Left lung (tissue), 10 donors: ENCODE data around the gene EBF3. TPM values are rescaled to one million over a fixed set of nuclear protein-coding genes. Genes with fewer than 3 reads are reported as not detected.

Experiments
- ATAC-seq: fragments of 200-7000 bp; cut with Tn5 transposase; one replicate; pipeline ENCODE4 v1.9.1; 2020; ENCODE audit warnings: moderate library complexity
- DNase-seq, 4 donors: peaks; one replicate each; pipeline ENCODE4 v3.0.0-alpha.2; 2013 to 2020
- H3K27ac ChIP-seq, 2 donors: fragments of 200-600 bp; sonication (generic) in 1 of 2; one replicate each; pipeline versions ENCODE4 v1.5.0 to v1.8.0; 2020 to 2021
- H3K27me3 ChIP-seq, 2 donors: fragments of 200-600 bp; sonication (generic) in 1 of 2; one replicate each; pipeline versions ENCODE4 v1.5.0 to v1.8.0; 2020 to 2021
- H3K36me3 ChIP-seq, 2 donors: fragments of 200-600 bp; sonication (generic) in 1 of 2; one replicate each; pipeline versions ENCODE4 v1.5.0 to v1.8.0; 2020 to 2021
- H3K4me1 ChIP-seq, 2 donors: fragments of 200-600 bp; one replicate each; pipeline ENCODE4 v1.8.0; 2021
- H3K4me3 ChIP-seq, 2 donors: fragments of 200-600 bp; sonication (generic) in 1 of 2; one replicate each; pipeline versions ENCODE4 v1.5.0 to v1.8.0; 2020 to 2021; ENCODE audit warnings: mild to moderate bottlenecking in 1 of 2
- H3K9me3 ChIP-seq, 2 donors: fragments of 200-600 bp; sonication (generic) in 1 of 2; one replicate each; pipeline versions ENCODE4 v1.5.0 to v1.8.0; 2020 to 2021
- CTCF ChIP-seq, 2 donors: fragments of 200-600 bp; sonication (generic) in 1 of 2; IDR thresholded peaks; one replicate each; pipeline versions ENCODE4 v1.5.0 to v1.8.0; 2021; ENCODE audit warnings: antibody characterized with exemption in 2 of 2
- intact Hi-C, 2 donors: fragments of 100-400 bp; cut with DNase I; formaldehyde crosslinking; loops; one replicate each; pipeline versions ENCODE4 v1.11.2 to v1.14.2; 2022
- polyA plus RNA-seq, 6 donors: library from polyadenylated mRNA; unstranded; fragments of 120-200 nt; gene quantifications; one replicate each; pipeline ENCODE4 v1.2.1, GENCODE V29; 2013; ENCODE audit not compliant: insufficient read length in 6 of 6
- total RNA-seq, 2 donors: library from RNA; stranded (reverse); fragmentation: NEBNext Ultra II Directional; extraction: Animal tissue kit (Norgen Biotek cat#: 25700); gene quantifications; one replicate each; pipeline ENCODE4 v1.2.1, GENCODE V29; 2021
- donor health status: DM: no; HTN: yes; CAD: no.
- donor health status: DM: no; HTN: no; CAD: no.

Gene EBF3
- total and polyA plus RNA-seq, 8 donors: 0.10 to 2.0 (median 1.4) TPM; not detected in 1

GRCh38 chr10:129935867-129936152, 28.3 kb downstream of the EBF3 start:
- no peak for TF ChIP-seq CTCF (IDR thresholded peaks at IDR 0.05)

GRCh38 chr10:129935102-129935866, 28.8 kb downstream of the EBF3 start:
- TF ChIP-seq CTCF (IDR thresholded peaks at IDR 0.05): no peak
- Histone ChIP-seq H3K4me3 (no peak overlapping the region), H3K27ac (no peak overlapping the region), H3K36me3 (no peaks in the 10 kb centered on the region), H3K9me3 (no peaks in the 10 kb centered on the region), H3K27me3 (peaks cover 0 to 16% of the 10 kb centered on the region in 2 donors), H3K4me1 (no peaks in the 10 kb centered on the region)
- intact Hi-C loops: no loop called here
- ATAC-seq (no peak), DNase-seq (peak in 2 of 4 donors; percentile 26 to 62)

More at GRCh38 chr10:129935867-129936152, 28.3 kb downstream of the EBF3 start:
- Histone ChIP-seq H3K4me3 (no peak overlapping the region), H3K27me3 (peaks cover 0 to 16% of the 10 kb centered on the region in 2 donors), H3K4me1 (no peaks in the 10 kb centered on the region), H3K36me3 (no peaks in the 10 kb centered on the region), H3K27ac (no peak overlapping the region), H3K9me3 (no peaks in the 10 kb centered on the region)
- DNase-seq: peak in 2 of 4 donors; percentile 19 to 38
- intact Hi-C loops: no loop called here
- no peak for ATAC-seq

- peak in 2 of 4 donors; percentile 10 to 36 for DNase-seq
- Histone ChIP-seq H3K27ac (no peak overlapping the region), H3K4me3 (no peak overlapping the region), H3K9me3 (no peaks in the 10 kb centered on the region), H3K36me3 (no peaks in the 10 kb centered on the region), H3K4me1 (no peaks in the 10 kb centered on the region), H3K27me3 (peaks cover 0 to 16% of the 10 kb centered on the region in 2 donors)
- ATAC-seq: no peak
- intact Hi-C loops: no loop called here
- no peak for TF ChIP-seq CTCF (IDR thresholded peaks at IDR 0.05)
These were observed 29.7 kb downstream of the EBF3 start for GRCh38 chr10:129934196-129934925.

- Histone ChIP-seq H3K9me3 (no peaks in the 10 kb centered on the region), H3K36me3 (no peaks in the 10 kb centered on the region), H3K4me3 (no peak overlapping the region), H3K27ac (no peak overlapping the region), H3K4me1 (no peaks in the 10 kb centered on the region), H3K27me3 (peaks cover 0 to 16% of the 10 kb centered on the region in 2 donors)
- intact Hi-C loops: no loop called here
- DNase-seq: peak in 2 of 4 donors; percentile 15 to 68
- TF ChIP-seq CTCF (IDR thresholded peaks at IDR 0.05): no peak
- no peak for ATAC-seq
These were observed 30.5 kb downstream of the EBF3 start for GRCh38 chr10:129933456-129934092.
